Vagina (tissue), 2 donors: ENCODE data around the gene DCTN2. TPM values are rescaled to one million over a fixed set of nuclear protein-coding genes. Genes with fewer than 3 reads are reported as not detected.

Experiments used
- DNase-seq, 2 donors: peaks; one replicate each; pipeline ENCODE4 v3.0.0-alpha.2; 2017; ENCODE audit errors: extremely low spot score in 2 of 2
- H3K27ac ChIP-seq: fragments of 200-600 bp; sonication (generic); one replicate; pipeline ENCODE4 v1.5.1; 2019
- H3K27me3 ChIP-seq: fragments of 200-600 bp; sonication (generic); one replicate; pipeline ENCODE4 v1.5.1; 2019
- H3K36me3 ChIP-seq, 2 donors: fragments of 200-600 bp; sonication (generic); one replicate each; pipeline ENCODE4 v1.5.1; 2017 to 2019
- H3K4me1 ChIP-seq: fragments of 200-600 bp; sonication (generic); one replicate; pipeline ENCODE4 v1.5.1; 2019
- H3K4me3 ChIP-seq, 2 donors: fragments of 200-600 bp; sonication (generic); 1 replicate in 1 of 2; 2 replicates in 1 of 2; pipeline ENCODE4 v1.5.1; 2016 to 2019
- H3K9me3 ChIP-seq: fragments of 200-600 bp; sonication (generic); one replicate; pipeline ENCODE4 v1.5.1; 2019
- POLR2A ChIP-seq, 2 donors: fragments of 450-650 bp; IDR thresholded peaks; one replicate each; pipeline ENCODE4 v1.6.1; 2017; ENCODE audit warnings: antibody characterized with exemption in 2 of 2, mild to moderate bottlenecking in 2 of 2, moderate library complexity in 2 of 2
- POLR2AphosphoS5 ChIP-seq, 2 donors: sonication (generic); formaldehyde crosslinking; IDR thresholded peaks; one replicate each; pipeline ENCODE4 v1.9.0; 2017; ENCODE audit warnings: antibody characterized with exemption in 2 of 2, mild to moderate bottlenecking in 2 of 2, low read depth in 1 of 2; ENCODE audit not compliant: insufficient read depth in 1 of 2
- intact Hi-C: fragments of 100-400 bp; cut with DNase I; formaldehyde crosslinking; loops from one replicate; pipeline ENCODE4 v1.15.1; 2023
- total RNA-seq: library from RNA; depleted of rRNA; stranded (reverse); fragments of >200 nt; gene quantifications from one replicate; pipeline ENCODE4 v1.2.3, GENCODE V29; 2016
- TF ChIP-seq, protein P1 (sequence below), 3 experiments: fragments of 450-650 bp in 2 of 3; fragments of 200-600 bp in 1 of 3; sonication (generic) in 1 of 3; IDR thresholded peaks; one replicate each; pipeline ENCODE4 v1.5.1; 2017 to 2019; ENCODE audit warnings: antibody characterized with exemption in 3 of 3, mild to moderate bottlenecking in 2 of 3, moderate library complexity in 2 of 3

Gene DCTN2
- total RNA-seq, 1 donor from 2014 or later: 131 TPM

- intact Hi-C loops: no loop called here
Measured at GRCh38 chr12:57552835-57553313, 5.9 kb upstream of the DCTN2 start.

GRCh38 chr12:57552306-57552651 is 5.3 kb upstream of the DCTN2 start:
- H3K9me3 ChIP-seq: no peaks in the 10 kb centered on the region
- intact Hi-C loops: no loop called here
- no peak overlapping the region for H3K4me3 ChIP-seq
- peaks cover 13% of the 10 kb centered on the region for H3K4me1 ChIP-seq
- H3K27me3 ChIP-seq: no peaks in the 10 kb centered on the region
- no peaks in the 10 kb centered on the region for H3K36me3 ChIP-seq
- TF ChIP-seq POLR2AphosphoS5 (IDR thresholded peaks at IDR 0.05; ENCODE audit: insufficient read depth in 1 of 2, low read depth in 1 of 2) (no peak), POLR2A (IDR thresholded peaks at IDR 0.05) (no peak)
- TF ChIP-seq, protein P1, sequence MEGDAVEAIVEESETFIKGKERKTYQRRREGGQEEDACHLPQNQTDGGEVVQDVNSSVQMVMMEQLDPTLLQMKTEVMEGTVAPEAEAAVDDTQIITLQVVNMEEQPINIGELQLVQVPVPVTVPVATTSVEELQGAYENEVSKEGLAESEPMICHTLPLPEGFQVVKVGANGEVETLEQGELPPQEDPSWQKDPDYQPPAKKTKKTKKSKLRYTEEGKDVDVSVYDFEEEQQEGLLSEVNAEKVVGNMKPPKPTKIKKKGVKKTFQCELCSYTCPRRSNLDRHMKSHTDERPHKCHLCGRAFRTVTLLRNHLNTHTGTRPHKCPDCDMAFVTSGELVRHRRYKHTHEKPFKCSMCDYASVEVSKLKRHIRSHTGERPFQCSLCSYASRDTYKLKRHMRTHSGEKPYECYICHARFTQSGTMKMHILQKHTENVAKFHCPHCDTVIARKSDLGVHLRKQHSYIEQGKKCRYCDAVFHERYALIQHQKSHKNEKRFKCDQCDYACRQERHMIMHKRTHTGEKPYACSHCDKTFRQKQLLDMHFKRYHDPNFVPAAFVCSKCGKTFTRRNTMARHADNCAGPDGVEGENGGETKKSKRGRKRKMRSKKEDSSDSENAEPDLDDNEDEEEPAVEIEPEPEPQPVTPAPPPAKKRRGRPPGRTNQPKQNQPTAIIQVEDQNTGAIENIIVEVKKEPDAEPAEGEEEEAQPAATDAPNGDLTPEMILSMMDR (IDR thresholded peaks at IDR 0.05): no peak
- H3K27ac ChIP-seq: no peak overlapping the region
- no peak for DNase-seq

More at GRCh38 chr12:57552835-57553313, 5.9 kb upstream of the DCTN2 start:
- Histone ChIP-seq H3K4me3 (no peak overlapping the region), H3K4me1 (peaks cover 13% of the 10 kb centered on the region), H3K27me3 (no peaks in the 10 kb centered on the region), H3K27ac (no peak overlapping the region), H3K9me3 (no peaks in the 10 kb centered on the region), H3K36me3 (no peaks in the 10 kb centered on the region)
- DNase-seq: no peak
- TF ChIP-seq POLR2A (IDR thresholded peaks at IDR 0.05) (no peak), POLR2AphosphoS5 (IDR thresholded peaks at IDR 0.05; ENCODE audit: insufficient read depth in 1 of 2, low read depth in 1 of 2) (no peak)
- TF ChIP-seq, protein P1 (IDR thresholded peaks at IDR 0.05): no peak

- Histone ChIP-seq H3K4me3 (no peak overlapping the region), H3K27ac (no peak overlapping the region), H3K27me3 (no peaks in the 10 kb centered on the region), H3K36me3 (no peaks in the 10 kb centered on the region), H3K9me3 (no peaks in the 10 kb centered on the region), H3K4me1 (peaks cover 13% of the 10 kb centered on the region)
- DNase-seq: no peak
- TF ChIP-seq, protein P1 (IDR thresholded peaks at IDR 0.05): no peak
- TF ChIP-seq POLR2A (IDR thresholded peaks at IDR 0.05): no peak
- intact Hi-C loops: no loop called here
Measured at GRCh38 chr12:57551637-57552305, 4.8 kb upstream of the DCTN2 start.

- H3K9me3 ChIP-seq: no peaks in the 10 kb centered on the region
- H3K4me1 ChIP-seq: peaks cover 18% of the 10 kb centered on the region
- no peak for DNase-seq
- H3K4me3 ChIP-seq: peak overlapping the region; percentile 43 to 47
- intact Hi-C loops: no loop called here
- no peaks in the 10 kb centered on the region for H3K36me3 ChIP-seq
- no peak for TF ChIP-seq POLR2AphosphoS5 (IDR thresholded peaks at IDR 0.05; ENCODE audit: insufficient read depth in 1 of 2, low read depth in 1 of 2)
- TF ChIP-seq POLR2A (IDR thresholded peaks at IDR 0.05): no peak
- no peak overlapping the region for H3K27ac ChIP-seq
- H3K27me3 ChIP-seq: no peaks in the 10 kb centered on the region
Measured at GRCh38 chr12:57550641-57551549, 3.9 kb upstream of the DCTN2 start.

- intact Hi-C loops: no loop called here
- Histone ChIP-seq H3K27ac (no peak within 1 kb of the TSS), H3K4me1 (peaks cover 27% of the 10 kb centered on the region), H3K4me3 (peak within 1 kb of the TSS; percentile 43 to 47), H3K27me3 (no peaks in the 10 kb centered on the region), H3K9me3 (no peaks in the 10 kb centered on the region), H3K36me3 (no peaks in the 10 kb centered on the region)
- TF ChIP-seq POLR2A (IDR thresholded peaks at IDR 0.05) (no peak), POLR2AphosphoS5 (IDR thresholded peaks at IDR 0.05; ENCODE audit: insufficient read depth in 1 of 2, low read depth in 1 of 2) (peak in 1 of 2 donors; percentile 22)
- DNase-seq: no peak
Measured at GRCh38 chr12:57549909-57550640, 3.1 kb upstream of the DCTN2 start, which contains the start of gene KIF5A. Gene KIF5A, plus strand, starts transcription at chr12:57550044. Its CDS starts 228 bp downstream, at chr12:57550272.
